ENCODE results near the gene MGRN1.

GRCh38 chr16:4699046-4699556 lies 74.5 kb downstream of the MGRN1 start:
- TF ChIP-seq POLR2AphosphoS5 (IDR thresholded peaks at IDR 0.05) (no peak), CTCF (IDR thresholded peaks at IDR 0.05) (no peak), POLR2A (IDR thresholded peaks at IDR 0.05) (no peak), EP300 (IDR thresholded peaks at IDR 0.05; ENCODE audit: low read depth) (no peak)
